Panc1 (cell line): Measurements from ENCODE around the gene SIRPG. TPM values are rescaled to one million over a fixed set of nuclear protein-coding genes. Genes with fewer than 3 reads are reported as not detected.

Experiments
- ATAC-seq: fragments of 200-7000 bp; cut with Tn5 transposase; 2 replicates; pipeline ENCODE4 v1.9.1; 2020; ENCODE audit warnings: mild to moderate bottlenecking, moderate library complexity
- BruUV-seq: library from RNA; stranded (reverse); fragments of 400-500 nt; replicated peaks from 2 replicates; lab custom pipeline; 2021; lab: Mats Ljungman, UMichigan
- CTCF ChIA-PET: fragments of 300-600 bp; sonication (Branson Sonifier 250); formaldehyde crosslinking; loops from one replicate; lab custom pipeline; 2022; ENCODE audit warnings: antibody characterized with exemption; lab: Charles Lee
- POLR2A ChIA-PET: fragments of 300-600 bp; sonication (Branson Sonifier 250); formaldehyde crosslinking; loops from one replicate; lab custom pipeline; 2022; ENCODE audit warnings: antibody characterized with exemption; lab: Charles Lee
- DNase-seq: peaks from one replicate; pipeline ENCODE4 v3.0.0-alpha.2; 2010; ENCODE audit warnings: low read depth, low spot score
- H3K27ac ChIP-seq: 2 replicates; pipeline ENCODE4 v1.5.1; 2011; ENCODE audit warnings: mild to moderate bottlenecking, low read length, inconsistent platforms
- H3K27me3 ChIP-seq: fragments of 200-500 bp; sonication (Bioruptor generic); 2 replicates; pipeline ENCODE4 v1.6.0; 2014; ENCODE audit warnings: low read length, inconsistent platforms; ENCODE audit not compliant: control insufficient read depth, insufficient read depth
- H3K36me3 ChIP-seq: fragments of 200-500 bp; sonication (Bioruptor generic); 2 replicates; pipeline ENCODE4 v1.5.1; 2014; ENCODE audit warnings: inconsistent platforms, mild to moderate bottlenecking, low read length, moderate library complexity; ENCODE audit not compliant: control insufficient read depth, insufficient read depth
- H3K4me1 ChIP-seq: 2 replicates; pipeline ENCODE4 v1.5.1; 2011; ENCODE audit warnings: inconsistent platforms, mild to moderate bottlenecking, low read length, moderate library complexity; ENCODE audit not compliant: control insufficient read depth, insufficient read depth
- H3K4me3 ChIP-seq, 2 experiments: 2 replicates each; pipeline ENCODE4 v1.5.1; 2011 to 2012; ENCODE audit warnings: low read depth in 2 of 2, low read length in 2 of 2, mild to moderate bottlenecking in 2 of 2, inconsistent platforms in 1 of 2, moderate library complexity in 1 of 2
- H3K9me3 ChIP-seq: fragments of 200-500 bp; sonication (Bioruptor generic); 2 replicates; pipeline ENCODE4 v1.5.1; 2014; ENCODE audit warnings: low read depth, mild to moderate bottlenecking, inconsistent platforms, low read length, moderate library complexity; ENCODE audit not compliant: control insufficient read depth, insufficient read depth
- POLR2AphosphoS5 ChIP-seq: IDR thresholded peaks from 2 replicates; pipeline ENCODE4 v1.6.1; 2012; ENCODE audit warnings: mild to moderate bottlenecking, low read depth, low read length, moderate library complexity
- SIN3A ChIP-seq: IDR thresholded peaks from 2 replicates; pipeline ENCODE4 v1.6.1; 2012; ENCODE audit warnings: low read depth, mild to moderate bottlenecking, low read length, moderate library complexity, borderline replicate concordance; ENCODE audit not compliant: insufficient read depth
- TCF7L2 ChIP-seq: IDR thresholded peaks from 2 replicates; pipeline ENCODE4 v1.6.1; 2011; ENCODE audit warnings: mild to moderate bottlenecking, low read depth, low read length, inconsistent platforms
- in situ Hi-C: cut with HindIII; loops from 2 replicates; pipeline ENCODE4 v1.10.0; 2016; ENCODE audit warnings: low sequenced_read_pairs, low pct_unique_long_range_greater_than_20kb
- intact Hi-C: fragments of 100-400 bp; cut with micrococcal nuclease; formaldehyde crosslinking; loops from one replicate; pipeline ENCODE4 v1.10.0; 2022; ENCODE audit not compliant: unreplicated experiment
- total RNA-seq: library from RNA; stranded (reverse); gene quantifications from one replicate; pipeline ENCODE4 v1.2.1, GENCODE V29; 2021; ENCODE audit not compliant: unreplicated experiment
- TF ChIP-seq, protein P1 (sequence below), 2 experiments: IDR thresholded peaks; 2 replicates each; pipeline ENCODE4 v1.6.1; 2011 to 2012; ENCODE audit warnings: low read depth in 2 of 2, control low read depth in 1 of 2, low read length in 1 of 2, mild to moderate bottlenecking in 1 of 2, moderate library complexity in 1 of 2; ENCODE audit not compliant: insufficient read depth in 1 of 2
- TF ChIP-seq, protein P2 (sequence below): fragments of 450-650 bp; IDR thresholded peaks from 2 replicates; pipeline ENCODE4 v1.5.1; 2017; ENCODE audit warnings: mild to moderate bottlenecking

Gene SIRPG
- total RNA-seq, 1 experiment from 2014 or later, result not detected

DNA sequence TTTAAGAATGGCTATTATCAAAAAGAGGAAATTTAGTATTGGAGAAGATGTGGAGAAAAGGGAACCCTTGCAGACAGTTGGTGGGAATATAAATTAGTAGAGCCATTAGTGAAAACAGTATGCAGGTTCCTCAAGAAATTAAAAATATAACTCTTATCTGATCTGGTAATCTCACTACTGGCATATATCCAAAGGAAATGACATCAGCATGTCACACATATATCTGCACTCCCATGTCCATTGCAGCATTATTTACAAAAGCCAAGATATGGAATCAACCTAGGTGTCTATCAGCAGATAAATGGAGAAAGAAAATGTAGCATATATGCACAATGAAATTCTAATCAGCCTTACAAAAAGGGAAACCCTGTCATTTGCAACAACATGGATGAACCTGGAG lies 2.6 kb downstream of the SIRPG start:
- peaks cover 17% of the 10 kb centered on the region; the same call in 1 of the 2 replicates for H3K27me3 ChIP-seq
- ChIA-PET POLR2A (no interaction called here), CTCF (no interaction called here)
- intact Hi-C loops, result no loop called here
- in situ Hi-C loops, result no loop called here
- no peaks in the 10 kb centered on the region for H3K9me3 ChIP-seq
- no peaks in the 10 kb centered on the region for H3K4me1 ChIP-seq
- ATAC-seq (no peak), DNase-seq (no peak)
- H3K4me3 ChIP-seq, result no peak overlapping the region
- no peak overlapping the region for H3K27ac ChIP-seq
- no peaks in the 10 kb centered on the region for H3K36me3 ChIP-seq
- no peak for TF ChIP-seq POLR2AphosphoS5
- TF ChIP-seq SIN3A, result no peak
- TF ChIP-seq, protein P1, sequence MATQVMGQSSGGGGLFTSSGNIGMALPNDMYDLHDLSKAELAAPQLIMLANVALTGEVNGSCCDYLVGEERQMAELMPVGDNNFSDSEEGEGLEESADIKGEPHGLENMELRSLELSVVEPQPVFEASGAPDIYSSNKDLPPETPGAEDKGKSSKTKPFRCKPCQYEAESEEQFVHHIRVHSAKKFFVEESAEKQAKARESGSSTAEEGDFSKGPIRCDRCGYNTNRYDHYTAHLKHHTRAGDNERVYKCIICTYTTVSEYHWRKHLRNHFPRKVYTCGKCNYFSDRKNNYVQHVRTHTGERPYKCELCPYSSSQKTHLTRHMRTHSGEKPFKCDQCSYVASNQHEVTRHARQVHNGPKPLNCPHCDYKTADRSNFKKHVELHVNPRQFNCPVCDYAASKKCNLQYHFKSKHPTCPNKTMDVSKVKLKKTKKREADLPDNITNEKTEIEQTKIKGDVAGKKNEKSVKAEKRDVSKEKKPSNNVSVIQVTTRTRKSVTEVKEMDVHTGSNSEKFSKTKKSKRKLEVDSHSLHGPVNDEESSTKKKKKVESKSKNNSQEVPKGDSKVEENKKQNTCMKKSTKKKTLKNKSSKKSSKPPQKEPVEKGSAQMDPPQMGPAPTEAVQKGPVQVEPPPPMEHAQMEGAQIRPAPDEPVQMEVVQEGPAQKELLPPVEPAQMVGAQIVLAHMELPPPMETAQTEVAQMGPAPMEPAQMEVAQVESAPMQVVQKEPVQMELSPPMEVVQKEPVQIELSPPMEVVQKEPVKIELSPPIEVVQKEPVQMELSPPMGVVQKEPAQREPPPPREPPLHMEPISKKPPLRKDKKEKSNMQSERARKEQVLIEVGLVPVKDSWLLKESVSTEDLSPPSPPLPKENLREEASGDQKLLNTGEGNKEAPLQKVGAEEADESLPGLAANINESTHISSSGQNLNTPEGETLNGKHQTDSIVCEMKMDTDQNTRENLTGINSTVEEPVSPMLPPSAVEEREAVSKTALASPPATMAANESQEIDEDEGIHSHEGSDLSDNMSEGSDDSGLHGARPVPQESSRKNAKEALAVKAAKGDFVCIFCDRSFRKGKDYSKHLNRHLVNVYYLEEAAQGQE (IDR thresholded peaks at IDR 0.05; ENCODE audit: insufficient read depth in 1 of 2, low read depth in 2 of 2, low read length in 1 of 2), result no peak
- no TSS peak for BruUV-seq

GRCh38 chr20:1652960-1653359 lies 4.6 kb downstream of the SIRPG start:
- BruUV-seq, result no TSS peak
- Histone ChIP-seq H3K27ac (no peak overlapping the region), H3K36me3 (no peaks in the 10 kb centered on the region), H3K9me3 (no peaks in the 10 kb centered on the region), H3K4me1 (no peaks in the 10 kb centered on the region), H3K4me3 (no peak overlapping the region), H3K27me3 (0 out of 2 replicates have a peak, but pooled peaks cover 6% of the 10 kb centered on the region)
- CTCF ChIA-PET, result no interaction called here
- in situ Hi-C loops, result no loop called here
- TF ChIP-seq TCF7L2, result no peak
- TF ChIP-seq, protein P2, sequence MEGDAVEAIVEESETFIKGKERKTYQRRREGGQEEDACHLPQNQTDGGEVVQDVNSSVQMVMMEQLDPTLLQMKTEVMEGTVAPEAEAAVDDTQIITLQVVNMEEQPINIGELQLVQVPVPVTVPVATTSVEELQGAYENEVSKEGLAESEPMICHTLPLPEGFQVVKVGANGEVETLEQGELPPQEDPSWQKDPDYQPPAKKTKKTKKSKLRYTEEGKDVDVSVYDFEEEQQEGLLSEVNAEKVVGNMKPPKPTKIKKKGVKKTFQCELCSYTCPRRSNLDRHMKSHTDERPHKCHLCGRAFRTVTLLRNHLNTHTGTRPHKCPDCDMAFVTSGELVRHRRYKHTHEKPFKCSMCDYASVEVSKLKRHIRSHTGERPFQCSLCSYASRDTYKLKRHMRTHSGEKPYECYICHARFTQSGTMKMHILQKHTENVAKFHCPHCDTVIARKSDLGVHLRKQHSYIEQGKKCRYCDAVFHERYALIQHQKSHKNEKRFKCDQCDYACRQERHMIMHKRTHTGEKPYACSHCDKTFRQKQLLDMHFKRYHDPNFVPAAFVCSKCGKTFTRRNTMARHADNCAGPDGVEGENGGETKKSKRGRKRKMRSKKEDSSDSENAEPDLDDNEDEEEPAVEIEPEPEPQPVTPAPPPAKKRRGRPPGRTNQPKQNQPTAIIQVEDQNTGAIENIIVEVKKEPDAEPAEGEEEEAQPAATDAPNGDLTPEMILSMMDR, result no peak
- TF ChIP-seq, protein P1 (IDR thresholded peaks at IDR 0.05; ENCODE audit: insufficient read depth in 1 of 2, low read depth in 2 of 2, low read length in 1 of 2), result no peak
- no peak for TF ChIP-seq SIN3A
- TF ChIP-seq POLR2AphosphoS5, result no peak
- DNase-seq, result no peak
- POLR2A ChIA-PET, result no interaction called here
- ATAC-seq, result no peak
- intact Hi-C loops, result no loop called here
